Kidney (tissue), 14 donors: ENCODE data around the gene NCKAP5. TPM values are rescaled to one million over a fixed set of nuclear protein-coding genes. Genes with fewer than 3 reads are reported as not detected.

Source experiments
- DNase-seq, 5 donors: peaks; one replicate each; pipeline ENCODE4 v3.0.0-alpha.2; 2013 to 2020
- FAIRE-seq: peaks from 2 replicates; lab custom pipeline; 2012; peaks lifted over from hg19 to GRCh38; lab: Jason Lieb, UNC
- H3K27ac ChIP-seq, 2 donors: one replicate each; pipeline ENCODE4 v1.7.0; 2013; ENCODE audit warnings: low read depth in 2 of 2, low read length in 2 of 2, inconsistent platforms in 1 of 2
- H3K27me3 ChIP-seq: one replicate; pipeline ENCODE4 v1.7.1; 2013; ENCODE audit warnings: low read length, inconsistent platforms; ENCODE audit not compliant: control insufficient read depth, insufficient read depth
- H3K36me3 ChIP-seq, 3 donors: one replicate each; pipeline versions ENCODE4 v1.7.0 to v1.7.1; 2013; ENCODE audit warnings: low read length in 3 of 3, control low read depth in 1 of 3, inconsistent platforms in 1 of 3; ENCODE audit not compliant: insufficient read depth in 3 of 3, control insufficient read depth in 2 of 3
- H3K4me1 ChIP-seq, 3 donors: one replicate each; pipeline versions ENCODE4 v1.7.0 to v1.7.1; 2013; ENCODE audit warnings: low read length in 3 of 3, inconsistent platforms in 1 of 3, low read depth in 1 of 3; ENCODE audit not compliant: control insufficient read depth in 2 of 3, insufficient read depth in 2 of 3
- H3K4me3 ChIP-seq, 3 donors: one replicate each; pipeline versions ENCODE4 v1.7.0 to v1.8.1; 2013; ENCODE audit warnings: low read length in 3 of 3, control low read depth in 1 of 3, inconsistent platforms in 1 of 3
- H3K9ac ChIP-seq, 3 donors: one replicate each; pipeline versions ENCODE4 v1.7.0 to v1.7.1; 2013; ENCODE audit warnings: low read length in 3 of 3, control low read depth in 1 of 3, inconsistent platforms in 1 of 3
- H3K9me3 ChIP-seq, 3 donors: one replicate each; pipeline versions ENCODE4 v1.7.0 to v1.7.1; 2013; ENCODE audit warnings: low read length in 3 of 3, control low read depth in 1 of 3, inconsistent platforms in 1 of 3; ENCODE audit not compliant: control insufficient read depth in 2 of 3, insufficient read depth in 1 of 3
- intact Hi-C: fragments of 100-400 bp; cut with DNase I; formaldehyde crosslinking; loops from one replicate; pipeline ENCODE4 v1.11.1; 2022
- polyA plus RNA-seq: library from polyadenylated mRNA; stranded (reverse); fragments of 350-450 nt; fragmentation: Illumina TruSeq; extraction: RNeasy Lipid Tissue Mini Kit (QIAGEN cat#74804); gene quantifications from one replicate; pipeline ENCODE4 v1.2.3, GENCODE V29; 2014; ENCODE audit warnings: low read depth, low replicate concordance; ENCODE audit not compliant: insufficient read depth
- total RNA-seq: library from RNA; stranded (reverse); fragmentation: NEBNext Ultra II Directional; extraction: Animal tissue kit (Norgen Biotek cat#: 25700); gene quantifications from one replicate; pipeline ENCODE4 v1.2.1, GENCODE V29; 2021
- TF ChIP-seq, protein P1 (sequence below): IDR thresholded peaks from 3 replicates; pipeline ENCODE4 v1.5.1; 2012; ENCODE audit warnings: mild to moderate bottlenecking, moderate library complexity, borderline replicate concordance; ENCODE audit not compliant: insufficient read depth; ENCODE audit errors: extremely low read depth
- donor health status: control.
- donor health status: control.
- donor health status: control.
- donor health status: control.
- donor health status: control.
- donor health status: DM: yes; HTN: yes; CAD: no.
- donor health status: Normal renal cell carcinoma (clear cell type).

The NCKAP5 gene
- total and polyA plus RNA-seq, 2 donors from 2014 or later: 1.8 to 2.9 TPM

DNA sequence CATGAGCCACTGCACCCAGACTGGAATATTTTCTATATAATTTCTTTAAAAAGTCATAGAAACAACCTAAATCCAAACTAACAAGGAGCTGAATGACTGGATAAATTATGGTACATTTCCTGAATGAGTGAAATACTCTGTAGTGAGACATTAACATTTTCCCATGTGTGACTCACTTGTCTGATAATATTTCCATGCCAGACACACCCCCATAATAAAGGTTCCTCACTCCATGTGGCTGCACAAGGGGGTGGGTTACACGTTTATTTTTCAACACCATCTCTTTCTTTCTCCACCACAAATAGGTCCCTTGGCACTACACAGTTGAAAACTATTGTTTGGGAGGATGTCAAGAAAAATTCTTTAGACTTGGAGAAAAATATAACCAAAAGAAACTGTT is 632.0 kb downstream of the NCKAP5 start:
- Histone ChIP-seq H3K9ac (no peak overlapping the region), H3K4me3 (no peak overlapping the region), H3K36me3 (no peaks in the 10 kb centered on the region), H3K27me3 (no peaks in the 10 kb centered on the region), H3K4me1 (no peaks in the 10 kb centered on the region), H3K9me3 (no peaks in the 10 kb centered on the region), H3K27ac (no peak overlapping the region)
- FAIRE-seq (no peak), DNase-seq (no peak)
- intact Hi-C loops: no loop called here
- TF ChIP-seq, protein P1, sequence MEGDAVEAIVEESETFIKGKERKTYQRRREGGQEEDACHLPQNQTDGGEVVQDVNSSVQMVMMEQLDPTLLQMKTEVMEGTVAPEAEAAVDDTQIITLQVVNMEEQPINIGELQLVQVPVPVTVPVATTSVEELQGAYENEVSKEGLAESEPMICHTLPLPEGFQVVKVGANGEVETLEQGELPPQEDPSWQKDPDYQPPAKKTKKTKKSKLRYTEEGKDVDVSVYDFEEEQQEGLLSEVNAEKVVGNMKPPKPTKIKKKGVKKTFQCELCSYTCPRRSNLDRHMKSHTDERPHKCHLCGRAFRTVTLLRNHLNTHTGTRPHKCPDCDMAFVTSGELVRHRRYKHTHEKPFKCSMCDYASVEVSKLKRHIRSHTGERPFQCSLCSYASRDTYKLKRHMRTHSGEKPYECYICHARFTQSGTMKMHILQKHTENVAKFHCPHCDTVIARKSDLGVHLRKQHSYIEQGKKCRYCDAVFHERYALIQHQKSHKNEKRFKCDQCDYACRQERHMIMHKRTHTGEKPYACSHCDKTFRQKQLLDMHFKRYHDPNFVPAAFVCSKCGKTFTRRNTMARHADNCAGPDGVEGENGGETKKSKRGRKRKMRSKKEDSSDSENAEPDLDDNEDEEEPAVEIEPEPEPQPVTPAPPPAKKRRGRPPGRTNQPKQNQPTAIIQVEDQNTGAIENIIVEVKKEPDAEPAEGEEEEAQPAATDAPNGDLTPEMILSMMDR: no peak

DNA sequence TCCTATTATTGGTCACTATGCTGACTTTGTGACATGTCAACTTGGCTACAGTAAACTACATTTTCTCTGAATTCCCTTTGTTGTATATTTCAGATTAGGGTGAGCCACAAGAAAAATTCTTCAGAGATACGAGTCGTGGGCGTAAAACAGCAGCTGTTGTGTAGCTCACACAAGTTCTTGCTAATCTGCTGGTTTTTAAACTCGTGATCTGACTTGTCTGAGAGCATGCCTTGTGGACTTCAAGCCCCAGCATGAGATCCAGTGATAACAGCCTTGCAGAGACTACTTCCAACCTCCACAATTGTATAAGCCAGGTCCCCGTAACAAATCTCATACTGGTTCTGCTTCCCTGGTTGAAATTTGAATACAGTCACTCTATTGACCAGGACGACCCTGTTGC is 638.5 kb downstream of the NCKAP5 start:
- Histone ChIP-seq H3K4me1 (no peaks in the 10 kb centered on the region), H3K9ac (no peak overlapping the region), H3K9me3 (no peaks in the 10 kb centered on the region), H3K27ac (no peak overlapping the region), H3K27me3 (no peaks in the 10 kb centered on the region), H3K4me3 (no peak overlapping the region), H3K36me3 (no peaks in the 10 kb centered on the region)
- DNase-seq (no peak), FAIRE-seq (no peak)
- intact Hi-C loops: no loop called here
- TF ChIP-seq, protein P1: no peak

DNA sequence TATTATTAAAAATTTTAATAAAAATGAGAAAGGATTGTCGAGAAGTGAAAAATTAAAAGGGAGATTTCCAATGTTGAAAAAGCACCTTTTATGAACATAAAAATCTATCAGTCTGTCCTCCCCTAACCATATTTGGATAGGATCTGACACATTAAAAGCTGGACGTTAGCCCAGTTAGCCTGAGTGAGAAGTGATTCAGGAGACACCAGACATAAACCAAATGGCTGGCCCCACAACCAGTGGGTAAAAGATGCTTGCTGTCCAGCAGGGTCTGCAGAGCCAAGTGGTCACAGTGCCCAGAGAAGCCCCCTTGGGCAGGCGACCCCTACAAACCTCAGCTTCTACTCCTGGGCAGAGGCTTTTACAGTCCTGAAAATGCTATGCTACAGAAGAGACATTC is 644.5 kb downstream of the NCKAP5 start:
- Histone ChIP-seq H3K27ac (no peak overlapping the region), H3K4me3 (no peak overlapping the region), H3K4me1 (no peaks in the 10 kb centered on the region), H3K9ac (no peak overlapping the region), H3K27me3 (no peaks in the 10 kb centered on the region), H3K36me3 (no peaks in the 10 kb centered on the region), H3K9me3 (no peaks in the 10 kb centered on the region)
- intact Hi-C loops: no loop called here
- FAIRE-seq: no peak
- TF ChIP-seq, protein P1: no peak
- peak in 2 of 5 donors; percentile 11 to 57 for DNase-seq
